Dedifferentiated amniotic fluid mesenchymal stem cell (primary cell): ENCODE data around the gene PEX11G.
A peak's percentile ranks its signal among the peaks of the same experiment; 100 is the strongest.

Source experiments
- DNase-seq: peaks from one replicate; pipeline ENCODE4 v3.0.0-alpha.2; 2016; ENCODE audit errors: extremely low spot score

The PEX11G gene

DNA sequence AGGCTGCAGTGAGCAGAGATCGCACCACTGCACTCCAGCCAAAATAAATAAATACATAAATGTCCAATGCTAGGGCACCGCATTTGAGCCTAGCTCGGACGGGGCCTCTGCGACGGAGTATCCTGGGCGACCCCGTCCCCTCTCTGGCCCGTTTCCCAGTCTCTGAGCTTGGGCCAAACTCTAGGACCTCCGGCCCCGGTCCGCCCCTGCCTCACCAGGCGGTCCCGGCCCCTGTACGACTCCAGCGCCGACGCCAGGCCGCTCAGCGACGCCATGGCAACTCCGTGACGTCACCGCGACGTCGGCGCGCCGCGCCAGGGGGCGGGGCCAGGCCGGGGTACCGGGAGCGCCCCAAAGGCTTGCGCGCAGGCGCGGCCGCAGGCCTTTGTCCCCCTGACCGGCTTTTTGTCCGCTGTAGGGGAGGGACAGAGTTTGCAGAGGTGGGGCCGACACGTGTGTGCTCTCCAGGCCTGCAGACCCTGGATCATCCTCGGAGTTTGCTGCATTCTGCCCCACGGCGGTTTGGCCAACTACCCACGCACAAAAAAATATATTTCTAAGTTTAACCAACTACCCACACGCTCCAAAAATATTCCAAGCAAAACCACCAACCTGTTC is at the start of gene PEX11G:
TSS of gene PEX11G (minus strand) at position 300 of the 618 bp plus-strand sequence. CDS start at position 275, 25 bp downstream.
- peak; percentile 52 for DNase-seq

- DNase-seq = no peak
Measured at GRCh38 chr19:7535998-7536695, 47.3 kb upstream of the PEX11G start.

- peak; percentile 90 for DNase-seq
Measured at GRCh38 chr19:7535047-7535997, 46.5 kb upstream of the PEX11G start, which contains the start of gene PNPLA6. Gene PNPLA6 (plus strand): TSS chr19:7535717. CDS start chr19:7535789, 72 bp downstream.

- DNase-seq = peak; percentile 85
Measured at GRCh38 chr19:7534531-7535046, 45.8 kb upstream of the PEX11G start.

DNA sequence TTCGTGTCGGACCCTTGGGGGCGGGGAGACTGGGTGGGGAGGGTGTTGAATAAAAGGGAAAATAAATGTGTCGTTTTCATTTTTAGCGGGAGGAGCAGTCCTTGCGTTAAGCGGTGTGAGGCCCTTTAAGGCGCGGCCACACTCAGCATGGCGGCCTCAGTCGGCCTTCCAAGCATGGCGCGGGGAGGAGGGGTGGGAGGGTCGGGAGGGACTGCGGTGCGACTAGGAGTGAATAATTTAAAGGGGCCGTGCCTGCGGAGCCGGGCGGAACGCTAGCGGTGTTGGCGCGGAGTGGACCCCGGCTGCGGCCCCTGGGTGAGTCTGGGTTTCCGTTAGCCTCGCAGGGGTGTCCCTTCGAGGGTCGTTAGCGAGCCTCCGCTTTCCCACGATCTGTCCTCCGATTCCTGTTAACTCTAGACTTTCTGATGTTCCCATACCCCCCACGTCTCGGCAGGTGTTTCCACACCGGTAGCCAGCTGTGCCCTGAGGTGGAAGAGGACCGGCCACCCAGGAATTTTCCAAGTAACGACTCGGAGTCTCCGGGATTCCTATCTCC is 45.2 kb upstream of the PEX11G start:
- peak; percentile 62 for DNase-seq

- DNase-seq = no peak
Measured at GRCh38 chr19:7533281-7533885, 44.5 kb upstream of the PEX11G start.

DNA sequence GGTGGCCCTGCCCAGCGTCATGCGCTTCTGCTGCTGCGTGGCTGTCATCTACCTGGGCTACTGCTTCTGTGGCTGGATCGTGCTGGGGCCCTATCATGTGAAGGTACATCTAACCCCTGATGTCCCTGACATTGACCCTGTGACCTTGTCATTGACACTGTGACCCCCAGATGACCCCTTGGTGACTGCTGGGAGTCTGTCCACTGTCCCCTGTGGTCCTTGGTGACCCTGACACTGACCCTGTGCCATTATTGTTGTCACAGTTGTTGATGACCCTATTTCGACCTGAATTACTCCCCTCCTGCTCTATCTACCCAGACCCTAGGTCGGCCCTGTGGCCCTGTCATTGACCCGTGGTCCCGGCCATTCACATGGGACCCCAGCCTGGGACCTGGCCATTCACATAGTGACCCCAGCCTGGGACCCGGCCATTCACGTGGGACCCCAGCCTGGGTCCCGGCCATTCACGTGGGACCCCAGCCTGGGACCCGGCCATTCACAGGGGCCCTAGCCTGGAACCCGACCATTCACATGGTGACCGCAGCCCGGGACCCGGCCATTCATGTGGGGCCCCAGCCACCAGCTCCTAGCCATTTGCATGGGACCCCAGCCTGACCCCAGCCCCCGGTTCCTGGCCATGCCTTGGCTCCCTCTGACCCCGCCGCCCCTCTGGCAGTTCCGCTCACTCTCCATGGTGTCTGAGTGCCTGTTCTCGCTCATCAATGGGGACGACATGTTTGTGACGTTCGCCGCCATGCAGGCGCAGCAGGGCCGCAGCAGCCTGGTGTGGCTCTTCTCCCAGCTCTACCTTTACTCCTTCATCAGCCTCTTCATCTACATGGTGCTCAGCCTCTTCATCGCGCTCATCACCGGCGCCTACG is 41.0 kb upstream of the PEX11G start:
- DNase-seq = no peak

GRCh38 chr19:7529246-7529600 is 40.4 kb upstream of the PEX11G start:
- no peak for DNase-seq

DNA sequence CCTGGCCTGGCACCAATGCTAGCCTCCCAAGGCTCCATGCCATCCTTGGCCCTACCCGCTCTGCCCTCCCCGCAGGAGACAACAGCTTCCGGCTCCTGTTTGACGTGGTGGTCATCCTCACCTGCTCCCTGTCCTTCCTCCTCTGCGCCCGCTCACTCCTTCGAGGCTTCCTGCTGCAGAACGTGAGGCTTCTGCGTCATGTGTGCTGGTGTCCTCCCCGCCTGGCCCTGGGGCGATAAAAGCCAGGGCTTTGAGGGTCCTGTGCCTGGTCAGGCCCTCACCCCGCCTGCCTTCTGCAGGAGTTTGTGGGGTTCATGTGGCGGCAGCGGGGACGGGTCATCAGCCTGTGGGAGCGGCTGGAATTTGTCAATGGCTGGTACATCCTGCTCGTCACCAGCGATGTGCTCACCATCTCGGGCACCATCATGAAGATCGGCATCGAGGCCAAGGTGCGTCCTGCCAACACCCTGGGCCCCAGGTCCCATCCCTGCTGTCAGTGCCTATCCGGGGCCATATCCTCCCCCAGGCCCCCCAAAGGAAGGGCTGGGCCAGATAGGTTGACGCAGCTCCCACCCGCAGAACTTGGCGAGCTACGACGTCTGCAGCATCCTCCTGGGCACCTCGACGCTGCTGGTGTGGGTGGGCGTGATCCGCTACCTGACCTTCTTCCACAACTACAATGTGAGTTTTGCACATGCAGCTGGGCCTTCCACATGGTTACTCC is 39.8 kb upstream of the PEX11G start:
- DNase-seq = no peak

- DNase-seq = no peak
Measured at GRCh38 chr19:7528192-7528519, 39.3 kb upstream of the PEX11G start.

GRCh38 chr19:7527516-7528191 is 38.8 kb upstream of the PEX11G start:
- DNase-seq = no peak

- DNase-seq = no peak
Measured at GRCh38 chr19:7526059-7526929, 37.5 kb upstream of the PEX11G start.

DNA sequence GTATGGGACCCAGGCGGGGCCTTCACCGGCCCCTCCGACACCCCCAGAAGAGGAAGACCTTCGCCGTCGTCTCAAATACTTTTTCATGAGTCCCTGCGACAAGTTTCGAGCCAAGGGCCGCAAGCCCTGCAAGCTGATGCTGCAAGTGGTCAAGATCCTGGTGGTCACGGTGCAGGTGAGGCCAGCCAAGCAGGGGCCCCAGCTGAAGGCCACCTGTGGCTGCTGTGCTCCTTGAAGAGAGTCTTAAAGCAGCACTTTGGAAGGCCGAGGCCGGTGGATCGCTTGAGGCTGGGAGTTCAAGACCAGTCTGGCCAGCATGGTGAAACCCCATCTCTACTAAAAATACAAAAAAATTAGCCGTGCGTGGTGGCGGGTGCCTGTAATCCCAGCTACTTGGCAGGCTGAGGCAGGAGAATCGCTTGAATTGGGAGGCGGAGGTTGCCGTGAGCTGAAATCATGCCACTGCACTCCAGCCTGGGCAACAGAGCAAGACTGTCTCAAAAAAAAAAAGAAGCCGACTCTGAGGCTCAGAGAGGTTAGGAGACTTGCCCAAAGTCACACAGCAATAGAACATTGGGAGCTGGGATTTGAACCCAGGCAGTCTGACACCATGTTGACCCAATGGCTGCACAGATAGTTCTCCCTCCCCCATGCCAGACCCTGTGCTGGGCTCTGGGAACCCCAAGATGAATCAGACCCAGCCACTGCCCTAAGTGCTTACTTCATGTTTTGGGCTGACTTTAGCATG is 36.3 kb upstream of the PEX11G start:
- DNase-seq = no peak

DNA sequence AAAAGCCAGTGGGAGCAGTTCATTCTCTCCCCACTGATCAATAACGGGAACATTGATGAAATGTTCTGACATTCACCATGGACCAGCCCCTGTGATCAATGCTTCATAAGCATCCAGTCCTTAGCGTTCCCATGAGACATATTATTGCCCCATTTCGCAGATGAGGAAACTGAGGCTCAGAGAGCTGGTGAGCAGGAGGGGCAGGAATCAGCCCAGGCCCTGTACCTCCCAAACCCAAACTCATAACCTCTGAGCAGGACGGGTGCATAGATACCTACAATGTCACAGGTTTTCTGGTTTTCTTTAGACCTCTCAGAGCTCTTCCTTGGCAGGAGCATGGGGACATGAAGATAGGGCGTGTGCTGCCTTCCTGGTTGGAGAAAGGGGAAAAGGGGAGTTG is 35.7 kb upstream of the PEX11G start:
- no peak for DNase-seq

GRCh38 chr19:7522923-7523667 is 34.3 kb upstream of the PEX11G start:
- DNase-seq = no peak

- peak; percentile 95 for DNase-seq
Measured at GRCh38 chr19:7522072-7522922, 33.5 kb upstream of the PEX11G start, which contains the start of gene MCOLN1. Gene MCOLN1 (plus strand): TSS chr19:7522624. CDS start chr19:7522751, 127 bp downstream.
